Sigmoid colon (tissue), 7 donors: ENCODE results near the gene MSH5. TPM values are rescaled to one million over a fixed set of nuclear protein-coding genes. Genes with fewer than 3 reads are reported as not detected.

ENCODE experiments used
- DNase-seq: peaks from one replicate; pipeline ENCODE4 v3.0.0-alpha.2; 2019
- H3K27ac ChIP-seq, 4 donors: fragments of 200-600 bp; sonication (generic); one replicate each; pipeline ENCODE4 v1.5.1; 2016 to 2019; ENCODE audit warnings: mild to moderate bottlenecking in 1 of 4
- H3K27me3 ChIP-seq, 3 donors: fragments of 200-600 bp; sonication (generic); one replicate each; pipeline ENCODE4 v1.5.1; 2019; ENCODE audit warnings: mild to moderate bottlenecking in 1 of 3
- H3K36me3 ChIP-seq, 4 donors: fragments of 200-600 bp; sonication (generic); one replicate each; pipeline ENCODE4 v1.5.1; 2016 to 2019
- H3K4me1 ChIP-seq, 4 donors: fragments of 200-600 bp; sonication (generic); one replicate each; pipeline ENCODE4 v1.5.1; 2017 to 2019
- H3K4me3 ChIP-seq, 4 donors: fragments of 200-600 bp; sonication (generic); one replicate each; pipeline ENCODE4 v1.5.1; 2017 to 2019; ENCODE audit warnings: mild to moderate bottlenecking in 2 of 4, moderate library complexity in 1 of 4
- H3K9me3 ChIP-seq, 4 donors: fragments of 200-600 bp in 3 of 4; sonication (generic) in 3 of 4; one replicate each; pipeline versions ENCODE4 v1.5.1 to v1.6.1; 2013 to 2019
- CTCF ChIP-seq, 4 experiments: fragments of 450-650 bp in 3 of 4; fragments of 200-600 bp in 1 of 4; IDR thresholded peaks; one replicate each; pipeline ENCODE4 v1.5.1; 2016 to 2019; ENCODE audit warnings: antibody characterized with exemption in 4 of 4, mild to moderate bottlenecking in 3 of 4, moderate library complexity in 2 of 4
- EP300 ChIP-seq, 4 donors: sonication (generic); formaldehyde crosslinking; IDR thresholded peaks; one replicate each; pipeline ENCODE4 v1.6.1; 2017; ENCODE audit warnings: antibody characterized with exemption in 4 of 4
- POLR2A ChIP-seq, 2 donors: fragments of 450-650 bp; IDR thresholded peaks; one replicate each; pipeline ENCODE4 v1.6.1; 2016; ENCODE audit warnings: antibody characterized with exemption in 2 of 2, mild to moderate bottlenecking in 2 of 2, moderate library complexity in 2 of 2
- POLR2AphosphoS5 ChIP-seq, 4 donors: sonication (generic); formaldehyde crosslinking; IDR thresholded peaks; one replicate each; pipeline ENCODE4 v1.6.1; 2017; ENCODE audit warnings: antibody characterized with exemption in 4 of 4
- WGBS, 2 donors: extraction: QIAGEN DNeasy Blood & Tissue Kit; methylation state at CpG; one replicate each; pipeline ENCODE4 v1.1.7; 2013; 5-methylcytosine and 5-hydroxymethylcytosine counted together
- intact Hi-C: fragments of 100-400 bp; cut with DNase I; formaldehyde crosslinking; loops from one replicate; pipeline ENCODE4 v1.15.1; 2023
- polyA plus RNA-seq, 3 donors: library from polyadenylated mRNA; stranded (reverse); fragments of 200-250 nt; gene quantifications; one replicate each; pipeline ENCODE4 v1.2.3, GENCODE V29; 2013
- total RNA-seq, 4 donors: library from RNA; depleted of rRNA; stranded (reverse); fragments of >200 nt; gene quantifications; one replicate each; pipeline ENCODE4 v1.1.0, GENCODE V29; 2016
- donor health status: healthy with polysubstance abuse.
- donor health status: Bipolar disorder and iron deficiency.
- donor health status: healthy.

The MSH5 gene
- total and polyA plus RNA-seq, 7 donors = 1.6 to 23.5 (median 5.7) TPM; not detected in 1

DNA sequence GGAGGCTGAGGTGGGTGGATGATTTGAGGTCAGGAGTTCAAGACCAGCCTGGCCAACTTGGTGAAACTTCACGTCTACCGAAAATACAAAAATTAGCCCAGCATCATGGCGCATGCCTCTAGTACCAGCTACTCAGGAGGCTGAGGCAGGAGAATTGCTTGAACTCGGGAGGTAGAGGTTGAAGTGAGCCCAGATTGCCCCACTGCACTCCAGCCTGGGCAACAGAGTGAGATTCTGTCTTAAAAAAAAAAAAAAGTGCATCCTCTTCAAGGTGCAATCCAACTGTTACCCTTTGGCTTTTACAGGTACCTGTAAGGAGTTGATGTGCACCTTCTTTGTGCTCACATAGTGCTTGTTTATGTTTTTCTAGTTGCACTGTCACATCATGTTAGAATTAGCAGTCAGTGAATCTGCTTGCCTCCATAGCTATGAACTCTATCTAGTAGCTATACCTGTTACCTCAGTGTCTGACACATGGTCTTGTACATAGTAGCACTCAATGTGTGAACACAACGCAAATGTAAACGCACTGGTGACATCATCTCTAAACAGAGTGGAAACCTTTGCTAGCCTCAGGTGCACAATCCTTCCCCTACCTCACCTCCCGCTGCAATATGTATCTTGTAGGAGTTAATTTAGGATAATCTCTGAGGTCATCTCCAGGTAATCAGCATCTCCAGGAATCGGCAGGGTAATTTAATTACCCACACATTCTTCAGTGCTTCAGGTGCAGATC is 9.7 kb downstream of the MSH5 start:
- WGBS, 2 donors = 85 to 94% methylated on average over 8 of the region's 8 CpGs
- Histone ChIP-seq H3K36me3 (no peaks in the 10 kb centered on the region), H3K4me3 (no peak overlapping the region), H3K4me1 (peaks cover 0 to 14% (median 6%) of the 10 kb centered on the region in 4 donors), H3K9me3 (no peaks in the 10 kb centered on the region), H3K27me3 (no peaks in the 10 kb centered on the region), H3K27ac (no peak overlapping the region)
- DNase-seq = no peak
- intact Hi-C loops = no loop called here
- no peak for TF ChIP-seq POLR2AphosphoS5 (IDR thresholded peaks at IDR 0.05)
- no peak for TF ChIP-seq CTCF (IDR thresholded peaks at IDR 0.05)
- no peak for TF ChIP-seq POLR2A (IDR thresholded peaks at IDR 0.05)
- TF ChIP-seq EP300 (IDR thresholded peaks at IDR 0.05) = no peak

GRCh38 chr6:31750411-31751022 is 10.7 kb downstream of the MSH5 start:
- 62 to 84% methylated on average over 7 of the region's 7 CpGs for WGBS, 2 donors
- no peak overlapping the region for H3K27ac ChIP-seq

DNA sequence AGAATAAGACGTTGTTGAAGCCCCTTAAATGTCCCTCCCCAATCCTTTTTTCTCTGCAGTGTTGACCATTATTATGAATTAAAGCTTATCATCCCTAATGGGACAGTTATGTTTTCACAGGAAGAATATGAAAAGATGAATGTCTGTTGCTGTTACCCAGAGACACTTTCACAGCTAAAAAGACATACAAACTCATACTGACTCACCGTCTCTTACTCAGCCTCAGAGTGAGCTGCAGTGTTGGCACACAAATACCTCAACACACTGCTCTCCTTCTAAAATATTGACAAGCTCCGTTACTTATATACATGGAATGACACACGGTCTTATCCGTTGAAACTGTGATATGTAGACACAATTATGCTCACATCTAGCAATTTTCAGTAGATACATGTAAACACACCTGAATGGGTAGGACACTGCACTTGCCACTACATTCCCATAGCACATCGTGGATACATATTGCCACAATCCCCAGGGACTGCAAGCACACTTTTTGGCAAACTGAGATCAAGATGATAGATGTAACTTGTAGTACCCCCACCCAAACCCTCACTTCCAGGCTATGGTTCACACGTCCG is 13.0 kb downstream of the MSH5 start:
- intact Hi-C loops = no loop called here
- DNase-seq = no peak
- TF ChIP-seq POLR2A (IDR thresholded peaks at IDR 0.05) = no peak
- TF ChIP-seq POLR2AphosphoS5 (IDR thresholded peaks at IDR 0.05) = no peak
- no peak for TF ChIP-seq EP300 (IDR thresholded peaks at IDR 0.05)
- TF ChIP-seq CTCF (IDR thresholded peaks at IDR 0.05) = no peak
- Histone ChIP-seq H3K9me3 (no peaks in the 10 kb centered on the region), H3K4me3 (no peak overlapping the region), H3K27me3 (no peaks in the 10 kb centered on the region), H3K27ac (no peak overlapping the region), H3K4me1 (peaks cover 0 to under 1% (median 0%) of the 10 kb centered on the region in 4 donors), H3K36me3 (no peaks in the 10 kb centered on the region)
- 77% methylated on average over 8 of the region's 8 CpGs for whole genome bisulfite sequencing, 2 donors

More at GRCh38 chr6:31750411-31751022, 10.7 kb downstream of the MSH5 start:
- Histone ChIP-seq H3K36me3 (no peaks in the 10 kb centered on the region), H3K27me3 (no peaks in the 10 kb centered on the region), H3K9me3 (no peaks in the 10 kb centered on the region), H3K4me1 (peaks cover 0 to 14% (median 6%) of the 10 kb centered on the region in 4 donors), H3K4me3 (no peak overlapping the region)
- no peak for DNase-seq
- intact Hi-C loops = no loop called here
- TF ChIP-seq POLR2A (IDR thresholded peaks at IDR 0.05) = no peak
- no peak for TF ChIP-seq CTCF (IDR thresholded peaks at IDR 0.05)
- TF ChIP-seq EP300 (IDR thresholded peaks at IDR 0.05) = no peak
- no peak for TF ChIP-seq POLR2AphosphoS5 (IDR thresholded peaks at IDR 0.05)

DNA sequence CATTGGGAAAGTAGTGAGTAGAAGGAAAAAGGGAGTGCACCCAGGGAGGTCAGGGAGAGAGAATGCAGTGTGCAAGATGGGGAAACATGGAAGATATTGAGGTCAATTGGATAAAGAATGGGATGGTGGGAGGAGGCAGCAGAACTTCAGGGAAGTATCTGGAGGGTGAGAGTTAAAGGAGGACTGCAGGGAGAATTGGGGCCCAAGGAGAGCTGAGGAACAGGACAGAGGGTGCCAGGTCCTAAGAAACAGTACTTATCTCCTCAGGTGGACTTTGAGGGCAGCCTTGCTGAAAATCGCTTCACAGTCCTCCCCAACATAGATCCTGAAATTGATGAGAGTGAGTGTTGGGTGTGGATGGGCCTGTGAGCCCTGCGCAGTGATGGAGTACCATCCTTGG is 18.5 kb downstream of the MSH5 start:
- no peak for DNase-seq
- Histone ChIP-seq H3K36me3 (no peaks in the 10 kb centered on the region), H3K27me3 (no peaks in the 10 kb centered on the region), H3K9me3 (no peaks in the 10 kb centered on the region), H3K4me3 (no peak overlapping the region), H3K27ac (no peak overlapping the region), H3K4me1 (no peaks in the 10 kb centered on the region)
- intact Hi-C loops = no loop called here
- TF ChIP-seq EP300 (IDR thresholded peaks at IDR 0.05) (no peak), CTCF (IDR thresholded peaks at IDR 0.05) (no peak), POLR2AphosphoS5 (IDR thresholded peaks at IDR 0.05) (no peak), POLR2A (IDR thresholded peaks at IDR 0.05) (no peak)
- WGBS, 2 donors = 97 to 98% methylated on average over 2 of the region's 2 CpGs
